ENCODE measurements around the gene COL13A1.

Gene COL13A1

DNA sequence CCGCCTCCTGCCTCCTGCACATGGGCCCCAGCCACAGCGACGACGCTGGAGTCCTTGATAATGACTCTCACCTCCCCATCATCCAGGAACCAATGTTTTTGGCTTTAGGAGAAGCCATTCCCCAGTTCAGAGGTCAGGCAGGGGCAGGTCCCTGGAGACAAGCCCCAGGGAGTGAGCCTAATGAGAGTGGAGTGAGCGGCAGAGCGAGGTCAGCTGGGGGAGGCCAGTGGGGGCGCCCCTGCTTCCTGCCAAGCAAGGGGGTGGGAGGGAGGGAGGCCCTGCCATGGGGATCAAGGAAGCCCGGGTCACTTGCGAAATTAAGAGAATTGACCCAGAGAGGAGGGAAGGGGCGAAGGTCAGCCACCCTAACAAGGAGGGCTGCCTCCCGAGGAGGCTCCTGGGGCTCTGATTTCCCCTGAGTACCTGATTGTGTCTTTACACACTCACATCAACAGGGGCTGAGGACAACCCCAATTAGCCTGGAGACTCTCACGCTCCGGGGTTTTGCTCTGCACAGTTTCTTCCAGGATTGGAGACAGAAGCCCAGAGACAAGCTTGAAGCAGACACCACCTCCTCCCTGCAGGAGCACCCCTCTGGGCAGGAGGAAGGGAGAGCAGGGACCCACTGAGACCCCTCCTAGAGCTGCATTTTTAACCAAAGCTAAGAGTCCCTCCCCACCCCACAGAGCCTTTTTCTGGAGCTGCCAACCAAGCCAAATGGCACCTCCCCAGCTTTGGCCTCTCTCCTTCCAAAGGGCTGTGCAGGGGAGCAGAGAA, 112.1 kb downstream of the COL13A1 start:
- DNase-seq: no peak

DNA sequence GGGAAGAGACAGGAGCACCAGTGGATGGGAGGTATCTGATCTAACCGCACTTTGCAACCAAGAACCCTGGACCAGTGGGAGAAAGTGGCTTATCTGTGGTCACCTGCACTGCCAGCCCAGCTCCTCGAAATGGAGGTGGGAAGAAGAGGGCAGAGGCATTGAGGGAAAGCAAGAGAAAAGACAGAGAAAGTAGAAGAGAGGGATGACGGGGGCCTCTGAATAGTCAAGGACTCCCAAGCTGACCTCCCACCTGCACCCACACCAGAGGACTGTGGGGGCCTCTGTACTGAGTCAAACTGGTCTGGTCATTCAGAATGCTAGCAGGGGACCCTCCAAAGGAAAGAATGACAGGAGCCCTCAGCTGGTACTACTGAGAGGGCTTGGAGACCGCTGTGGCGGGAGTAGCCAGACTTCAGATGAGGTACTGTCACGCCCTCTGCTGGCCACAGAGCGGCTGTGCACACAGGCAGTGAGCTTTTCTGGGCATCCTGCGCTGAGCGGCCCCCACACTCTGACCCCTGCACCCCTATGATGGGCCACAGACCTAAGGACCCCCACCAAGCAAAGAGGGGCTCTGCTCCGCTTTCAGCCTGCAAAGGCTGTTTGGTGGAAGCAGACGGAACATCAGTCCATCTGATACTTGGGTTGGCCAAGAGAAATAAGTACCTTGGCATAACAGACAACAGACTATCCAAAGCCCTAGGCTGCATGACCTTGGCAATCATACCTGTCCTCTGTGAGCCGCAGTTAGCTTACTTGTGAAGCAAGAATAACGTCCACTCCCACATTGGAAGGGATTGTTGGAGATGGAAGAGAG, 112.9 kb downstream of the COL13A1 start:
- peak; percentile 1 for DNase-seq

DNA sequence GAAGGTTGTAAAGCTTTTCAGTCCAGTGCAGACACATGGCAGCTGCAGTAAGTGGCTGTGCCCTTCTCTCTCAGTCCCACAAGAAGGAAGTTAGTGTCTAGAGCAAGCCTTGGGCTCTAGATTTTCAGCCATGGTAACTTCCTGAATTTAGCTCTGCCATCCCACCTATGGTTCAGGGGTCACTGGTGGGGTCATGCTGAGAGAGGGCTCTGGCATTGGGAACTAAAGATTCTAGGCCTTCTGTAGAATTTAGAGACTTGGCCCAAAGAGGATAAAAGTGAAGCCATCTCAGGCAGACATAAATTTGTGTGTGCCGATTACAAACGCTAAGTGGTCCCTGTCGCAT, 113.5 kb downstream of the COL13A1 start:
- DNase-seq: no peak

DNA sequence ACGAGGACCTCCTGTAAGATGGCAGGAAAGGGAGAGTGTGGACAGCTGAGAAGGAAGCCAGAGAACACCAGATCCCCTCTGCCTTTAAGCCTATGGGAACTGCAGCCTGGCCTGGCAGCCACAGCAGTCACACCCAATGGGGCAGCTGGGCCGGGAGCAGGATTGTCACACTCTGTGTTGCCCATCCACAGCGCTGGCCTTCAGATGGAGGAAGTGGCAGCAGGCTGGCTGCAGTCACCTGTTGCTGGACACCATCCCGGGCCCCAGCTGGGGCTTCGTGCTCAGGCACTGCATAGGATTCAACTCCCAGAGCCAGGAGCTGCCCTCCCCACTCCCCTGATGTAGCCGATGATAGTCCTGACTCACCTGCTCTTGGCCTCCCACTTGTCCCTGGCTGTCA, 114.4 kb downstream of the COL13A1 start:
- DNase-seq: no peak

DNA sequence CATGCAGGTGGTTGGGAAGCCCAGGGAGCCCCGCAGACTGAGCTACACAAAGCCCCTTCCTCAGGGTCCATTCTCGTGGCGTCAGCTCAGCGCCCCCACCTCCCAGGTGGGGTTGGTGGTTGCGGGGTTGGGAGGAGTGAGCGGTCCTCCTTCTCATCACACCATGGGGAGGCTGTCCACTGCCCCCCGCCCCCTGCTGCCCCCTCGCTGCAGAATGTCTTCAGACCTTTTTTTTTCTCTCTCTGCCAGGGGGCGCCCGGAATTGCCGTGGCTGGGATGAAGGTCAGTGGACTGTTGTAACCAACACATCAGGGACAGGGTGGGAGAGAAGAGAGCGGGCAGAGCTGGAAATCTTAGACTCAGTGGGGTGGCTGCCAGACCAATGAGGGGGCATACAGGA, 116.3 kb downstream of the COL13A1 start:
- no peak for DNase-seq

DNA sequence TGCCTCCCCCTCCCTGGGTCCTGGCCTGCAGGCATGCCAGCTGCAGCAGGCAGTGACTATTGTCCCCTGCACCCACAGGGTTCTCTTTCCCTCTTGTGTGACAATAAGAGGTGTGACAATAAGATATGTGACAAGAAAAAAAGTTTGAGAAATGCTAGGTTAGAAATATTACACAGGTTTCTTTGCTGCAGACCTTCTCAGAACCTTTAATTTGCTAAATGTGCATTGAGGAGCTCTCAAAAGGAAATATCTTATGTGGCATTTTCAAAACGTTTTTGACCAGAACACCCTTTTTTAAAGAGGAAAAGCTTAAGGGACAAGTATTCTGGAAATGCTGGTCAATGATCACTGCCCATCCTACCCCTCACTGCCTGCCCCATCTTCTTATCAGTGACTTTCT, 117.5 kb downstream of the COL13A1 start:
- DNase-seq: no peak

DNA sequence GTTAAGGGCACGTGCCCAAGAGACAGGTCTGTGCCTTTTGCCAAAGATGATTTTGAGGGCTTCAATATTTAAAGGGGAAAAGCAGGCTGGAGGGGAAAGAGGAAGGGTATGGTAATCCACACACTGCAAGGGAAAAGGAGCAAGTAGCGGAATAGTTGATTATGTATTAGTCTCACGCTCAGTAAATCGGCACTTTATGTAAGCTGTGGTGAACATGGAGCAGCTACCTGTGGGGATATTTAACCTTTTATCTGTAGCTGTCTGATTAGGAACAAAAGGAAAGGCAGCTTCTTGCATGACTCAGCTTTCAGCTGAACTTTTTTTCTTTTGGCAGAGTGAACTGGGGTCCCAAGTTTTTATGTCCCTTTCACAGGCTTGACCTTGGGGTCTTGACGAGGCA, 123.4 kb downstream of the COL13A1 start:
- DNase-seq: no peak

DNA sequence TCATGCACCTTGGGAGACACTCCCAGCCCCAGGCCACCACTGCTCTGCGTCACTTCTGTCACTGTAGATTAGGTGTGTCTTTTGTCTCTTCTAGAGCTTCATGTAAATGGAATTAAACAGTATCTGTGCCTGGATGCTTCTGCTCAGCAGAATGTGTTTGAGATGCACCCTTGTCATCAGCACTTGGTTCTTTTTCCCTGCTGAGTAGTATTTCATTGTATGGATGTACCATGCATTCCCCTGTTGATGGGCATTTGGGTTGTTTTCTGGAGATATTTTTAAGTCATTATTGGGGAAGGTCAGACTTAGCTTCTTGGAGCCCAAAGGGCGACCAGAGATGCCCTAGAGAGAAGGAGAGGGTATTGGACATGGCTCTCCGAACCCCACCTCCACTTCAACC, 126.6 kb downstream of the COL13A1 start:
- DNase-seq: no peak

DNA sequence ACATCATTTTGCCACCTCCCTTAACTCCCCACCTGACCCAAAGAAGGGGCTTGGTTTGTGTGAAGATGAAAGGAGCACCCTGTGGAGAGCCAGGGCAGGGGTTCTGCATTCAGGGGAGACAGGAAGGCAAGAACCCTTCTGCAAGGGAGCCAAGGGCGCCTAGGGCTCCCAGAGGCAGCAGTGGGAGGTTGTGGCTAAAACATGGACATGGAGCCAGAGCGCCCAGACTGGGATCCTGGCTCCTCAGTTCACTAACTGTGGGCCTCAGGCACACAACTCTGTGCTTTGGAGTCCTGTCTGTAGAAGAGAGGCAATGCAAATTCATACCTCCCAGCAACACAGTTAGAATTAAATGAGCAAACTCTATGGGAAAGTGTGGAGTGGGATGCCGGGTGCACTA, 127.9 kb downstream of the COL13A1 start:
- DNase-seq: no peak

DNA sequence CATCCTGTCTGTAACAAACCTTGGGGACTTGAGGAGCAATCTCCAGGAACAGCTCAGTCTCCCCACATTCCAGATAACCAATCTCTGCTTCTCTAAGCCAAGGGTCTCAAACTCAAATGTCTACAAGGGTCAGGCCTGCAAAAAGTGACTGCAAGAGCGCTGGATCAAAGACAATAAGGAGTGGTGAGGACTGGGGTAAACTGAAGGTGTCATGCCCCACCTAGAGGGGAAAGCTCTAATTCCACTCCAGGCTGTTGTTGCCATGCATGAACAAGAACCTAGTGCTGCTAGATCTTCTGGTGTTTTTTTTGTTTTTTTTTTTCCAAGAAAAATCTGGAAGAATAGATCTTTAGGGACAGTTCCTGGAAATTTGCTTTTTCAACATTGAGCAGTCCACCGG, 133.1 kb downstream of the COL13A1 start:
- DNase-seq: no peak

DNA sequence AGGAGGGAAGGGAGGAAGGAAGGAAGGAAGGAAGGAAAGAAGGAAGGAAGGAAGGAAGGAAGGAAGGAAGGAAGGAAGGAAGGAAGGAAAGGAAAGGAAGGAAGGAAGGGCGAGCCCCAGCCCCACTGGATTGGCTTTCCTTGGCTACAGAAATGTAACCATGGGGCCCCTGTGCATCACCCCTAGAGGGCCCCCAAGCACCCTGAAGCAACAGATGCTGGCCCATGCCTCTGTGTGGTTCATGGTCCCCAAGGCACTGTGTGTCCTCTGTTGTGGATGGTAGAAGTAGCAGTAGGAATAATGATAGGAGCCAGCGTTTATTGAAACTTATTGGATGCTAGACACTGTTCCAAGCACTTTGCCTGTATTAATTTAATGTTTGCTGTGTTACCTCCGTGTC, 134.4 kb downstream of the COL13A1 start:
- DNase-seq: no peak

DNA sequence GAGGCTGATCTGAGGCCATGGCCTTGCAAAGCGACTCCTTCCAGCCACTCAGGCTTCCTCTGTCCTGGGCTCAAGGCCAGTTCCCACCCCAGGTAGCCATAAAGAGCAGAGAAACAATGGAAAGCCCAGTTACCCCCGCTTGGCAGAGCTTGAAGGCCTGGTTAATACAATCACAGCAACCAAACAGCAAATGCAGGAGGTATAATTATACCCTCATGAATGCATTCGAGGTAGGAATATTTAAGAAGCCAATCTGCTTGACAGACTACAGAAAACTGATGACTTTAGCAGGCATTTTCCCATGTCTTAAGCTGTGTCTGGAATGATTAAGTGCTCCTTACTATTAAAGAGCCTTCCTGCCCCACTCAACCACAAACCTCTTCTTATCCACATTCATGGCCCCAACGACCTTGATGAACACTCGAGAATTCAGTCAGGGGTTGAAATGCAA, 136.9 kb downstream of the COL13A1 start:
- DNase-seq: no peak

DNA sequence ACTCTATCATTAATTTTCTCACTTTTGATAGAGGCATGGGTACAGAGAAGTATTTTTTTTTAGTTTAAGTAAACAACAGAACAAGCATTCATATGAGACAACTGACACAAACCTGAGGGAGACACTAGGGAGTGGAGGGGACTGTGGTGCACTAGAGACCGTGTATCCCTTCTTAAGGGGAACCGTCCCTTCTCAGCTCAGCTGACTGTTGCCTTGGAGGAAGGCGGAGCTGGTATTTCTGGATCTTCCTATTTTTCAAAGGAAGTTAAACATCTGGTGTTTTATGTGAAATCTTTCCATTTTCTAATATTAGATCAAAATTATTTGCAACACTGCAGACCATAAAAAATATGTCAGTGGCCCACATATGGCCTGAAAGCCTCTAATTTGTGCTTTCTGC, 137.4 kb downstream of the COL13A1 start:
- no peak for DNase-seq

DNA sequence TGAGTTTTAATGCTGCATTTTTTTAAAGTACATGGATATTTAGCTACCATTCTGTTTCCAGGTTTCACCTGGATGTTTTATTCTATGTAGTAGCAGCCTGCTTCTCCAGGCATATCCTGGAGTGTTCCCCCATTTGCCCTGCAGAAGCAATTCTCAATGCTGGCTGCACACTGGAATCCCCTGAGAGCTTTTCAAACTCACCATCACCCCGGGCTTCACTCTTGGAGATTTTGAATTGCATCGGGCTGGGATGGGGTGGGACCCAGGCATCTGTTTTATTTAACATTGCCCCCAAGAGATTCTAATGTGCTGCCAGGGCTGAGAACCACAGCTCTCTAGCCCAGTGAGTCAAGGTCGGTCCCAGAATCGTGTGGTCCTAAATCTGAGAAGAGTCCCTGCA, 137.8 kb downstream of the COL13A1 start:
- no peak for DNase-seq

DNA sequence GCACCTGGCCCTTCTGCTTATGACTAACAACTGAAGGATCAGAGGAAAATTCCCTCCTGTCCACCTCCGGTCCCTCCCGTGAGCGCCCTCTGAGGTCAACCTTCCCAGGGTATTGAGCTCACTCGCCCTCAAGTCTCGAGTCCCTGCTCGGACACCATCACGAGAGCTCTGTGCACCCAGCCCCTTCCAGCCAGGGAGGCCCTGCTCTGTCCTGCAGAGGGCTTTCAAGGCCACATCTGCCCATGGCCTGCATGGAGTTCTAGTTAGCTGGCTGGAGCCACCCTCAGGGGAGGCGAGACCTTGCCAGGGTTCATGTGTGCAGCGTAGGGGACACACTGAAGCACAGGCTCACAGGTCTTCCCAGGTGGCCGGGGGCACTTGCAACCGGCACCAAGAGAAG, 140.0 kb downstream of the COL13A1 start:
- DNase-seq: no peak

DNA sequence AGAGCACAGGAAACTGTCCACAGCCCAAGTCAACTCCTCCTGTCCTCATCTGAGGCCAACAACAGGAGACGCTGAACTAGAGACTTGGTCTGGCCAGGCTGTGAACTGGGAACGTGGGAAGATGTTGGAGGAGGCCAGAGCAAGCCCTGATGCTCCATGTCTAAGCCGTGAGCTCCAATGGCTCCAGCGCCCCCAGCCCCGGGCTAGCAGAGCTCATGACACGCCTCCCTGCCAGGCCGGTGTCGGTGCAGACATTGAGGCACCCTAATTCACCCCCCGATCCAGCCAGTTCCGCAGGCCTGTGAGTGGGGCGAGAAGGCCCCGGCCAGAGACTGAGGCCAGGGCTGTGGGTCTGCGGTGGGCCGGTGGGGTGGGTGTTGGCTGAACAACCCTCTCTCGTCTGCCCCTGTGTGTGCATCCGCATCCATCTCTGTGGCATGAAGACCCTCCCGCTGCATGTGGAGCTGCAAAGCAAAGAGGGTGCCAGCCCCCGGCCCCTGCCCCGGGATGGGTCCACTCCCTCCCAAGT, 141.7 kb downstream of the COL13A1 start:
- no peak for DNase-seq

DNA sequence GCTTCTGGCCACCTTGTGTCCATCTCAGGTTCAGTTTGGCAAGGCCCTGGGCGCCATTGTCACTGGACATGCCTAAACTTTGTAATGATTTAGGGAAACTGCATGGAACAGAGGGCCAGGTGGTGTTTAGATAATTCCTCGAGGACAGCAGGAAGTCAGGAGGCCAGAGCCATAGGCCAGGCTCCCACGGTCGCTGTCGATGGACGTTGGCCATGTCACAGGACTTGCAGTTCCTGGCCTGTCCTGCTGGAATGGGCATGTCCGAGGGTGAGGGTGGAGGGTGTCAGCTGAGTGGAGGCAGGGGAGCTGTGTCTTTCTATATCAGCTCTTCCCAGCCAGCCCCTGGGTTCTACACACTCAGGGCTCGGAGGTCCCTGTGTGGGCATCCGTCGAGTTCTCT, 143.1 kb downstream of the COL13A1 start:
- no peak for DNase-seq

DNA sequence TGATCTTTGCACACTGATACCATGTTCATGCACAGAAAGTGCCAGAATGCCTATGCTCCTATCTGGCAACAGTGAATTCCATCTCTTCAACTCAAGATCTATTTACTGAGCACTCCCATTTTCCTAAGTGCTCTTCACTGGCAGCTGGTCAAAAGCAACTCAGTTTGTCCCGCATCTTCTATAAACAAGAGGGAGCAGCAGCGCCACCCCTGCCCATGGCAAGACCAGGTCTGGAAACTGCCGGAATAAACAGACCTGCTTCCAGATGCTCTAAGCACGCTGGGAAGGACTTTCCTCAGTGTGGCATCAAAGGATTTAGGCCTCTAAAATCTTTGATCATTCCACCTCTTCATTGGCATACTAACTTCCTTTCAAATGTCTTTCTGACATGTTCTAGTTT, 146.6 kb downstream of the COL13A1 start:
- no peak for DNase-seq

DNA sequence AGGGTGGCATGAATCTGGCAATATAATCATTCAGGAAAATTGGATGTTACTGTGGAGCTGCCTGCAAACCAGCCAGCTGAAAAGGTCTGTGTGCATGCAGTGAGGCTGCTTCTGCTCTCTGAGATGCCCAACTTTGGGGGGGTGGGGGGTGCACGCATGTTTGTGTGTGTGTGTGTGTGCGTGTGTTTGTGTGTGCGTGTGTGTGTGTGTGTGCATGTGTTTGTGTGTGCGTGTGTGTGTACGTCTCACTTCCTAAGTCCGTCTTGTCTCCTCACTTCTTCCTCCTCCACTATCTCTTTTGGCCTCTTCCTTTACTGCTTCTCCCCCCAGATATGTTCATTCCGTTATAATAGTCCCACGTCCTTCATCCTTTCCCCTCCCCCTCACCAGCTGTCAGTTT, 148.1 kb downstream of the COL13A1 start:
- DNase-seq: no peak

DNA sequence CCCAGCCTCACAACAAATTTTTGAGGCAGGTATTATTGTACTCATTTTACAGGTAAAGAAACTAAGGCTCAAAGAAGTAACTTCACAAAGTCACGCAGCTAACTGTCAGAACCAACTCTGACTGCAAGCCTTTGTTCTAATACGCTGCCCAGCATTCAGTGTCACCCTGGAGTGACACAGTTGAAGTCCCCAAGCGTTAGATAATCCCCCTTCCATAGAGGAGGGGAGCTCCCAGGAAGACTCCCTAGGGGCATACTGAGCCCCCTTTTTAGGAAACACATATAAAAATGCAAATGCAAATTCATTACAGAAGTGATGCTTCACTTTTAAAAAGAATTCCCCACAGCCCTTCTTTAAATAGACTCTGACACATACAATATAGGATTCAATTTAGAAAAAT, 150.0 kb downstream of the COL13A1 start:
- no peak for DNase-seq

DNA sequence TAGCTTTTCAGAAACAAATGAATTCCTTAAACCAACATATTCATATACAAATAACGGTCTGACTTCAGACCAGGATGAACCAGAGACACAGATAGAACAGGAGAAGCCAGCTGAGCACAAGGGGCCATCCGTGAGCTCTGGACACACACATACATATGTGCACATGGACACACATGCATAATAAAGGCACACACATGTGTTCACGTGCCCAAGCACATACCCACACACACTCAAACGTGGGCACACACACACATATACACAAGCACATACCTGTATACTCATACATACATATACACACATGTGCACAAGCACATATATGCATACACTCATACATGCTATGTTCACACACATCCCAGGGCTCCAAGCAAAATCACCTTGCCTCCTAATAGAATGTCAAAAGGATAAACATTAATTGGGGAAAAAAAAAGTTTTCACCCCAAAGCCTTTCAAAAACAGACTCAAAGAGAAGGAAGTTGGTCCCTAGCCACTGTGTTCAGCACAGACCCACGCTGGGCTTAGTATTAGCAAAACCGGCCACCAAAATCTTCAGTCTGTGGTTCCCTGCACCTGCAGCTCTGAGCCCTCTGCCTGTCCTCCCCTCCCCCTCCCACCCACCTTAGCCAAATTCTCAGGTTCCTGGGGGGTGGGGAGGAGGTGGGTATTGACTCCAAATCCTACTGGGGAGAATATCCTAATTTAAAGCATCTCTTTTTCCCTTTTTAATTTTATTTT, 150.5 kb downstream of the COL13A1 start:
- DNase-seq: no peak

DNA sequence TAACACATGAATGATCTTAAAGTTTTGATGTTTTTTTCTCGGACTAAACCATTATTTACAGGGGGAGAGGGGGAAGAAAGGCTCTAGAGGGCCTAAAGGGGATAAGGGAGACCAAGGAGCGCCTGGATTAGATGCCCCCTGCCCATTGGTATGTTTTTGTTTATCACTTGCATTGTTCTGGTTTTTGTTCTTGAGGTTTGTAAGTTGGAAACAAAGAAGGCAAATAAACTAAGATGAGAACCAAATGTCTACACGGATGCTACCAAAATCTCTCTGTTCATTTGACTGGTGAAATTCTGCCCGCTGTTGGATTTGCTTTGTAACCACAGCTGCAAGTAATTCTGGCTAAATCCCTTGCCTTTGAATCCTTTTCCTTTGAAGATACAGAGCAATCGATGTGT, 151.1 kb downstream of the COL13A1 start:
- DNase-seq: no peak

DNA sequence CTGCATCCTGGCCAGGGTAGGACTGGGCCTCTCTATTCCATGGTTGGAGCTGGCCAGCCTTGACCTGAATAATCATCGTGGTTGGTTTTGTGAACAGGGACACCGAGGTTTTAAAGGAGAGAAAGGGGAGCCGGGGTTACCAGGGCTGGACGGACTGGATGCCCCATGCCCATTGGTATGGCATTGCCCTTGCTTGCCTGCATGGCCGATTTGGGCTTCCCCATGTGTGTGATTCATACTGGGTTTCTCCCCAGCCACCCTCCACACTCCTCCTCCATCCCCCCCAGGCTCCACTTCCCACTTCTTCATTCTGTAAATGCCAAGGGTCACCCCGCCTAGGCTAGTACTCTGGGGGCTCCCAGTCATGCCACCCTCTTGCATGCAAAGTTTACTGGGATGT, 152.1 kb downstream of the COL13A1 start:
- no peak for DNase-seq
